Activated CD4-positive, alpha-beta T cell treated with anti-CD3 and anti-CD28 coated beads for 36 hours (primary cell): ENCODE data around the gene SLC6A12. TPM values are rescaled to one million over a fixed set of nuclear protein-coding genes. Genes with fewer than 3 reads are reported as not detected.

Experiments used
- ATAC-seq: fragments of 200-7000 bp; cut with Tn5 transposase; one replicate; pipeline ENCODE4 v1.10.0; 2021; ENCODE audit warnings: mild to moderate bottlenecking, moderate library complexity
- CTCF ChIA-PET: fragments of 350-600 bp; sonication (Branson Sonifier 250); formaldehyde crosslinking; loops from one replicate; lab custom pipeline; 2021; ENCODE audit warnings: antibody characterized with exemption; lab: Charles Lee
- POLR2A ChIA-PET: fragments of 350-600 bp; sonication (Branson Sonifier 250); formaldehyde crosslinking; loops from one replicate; lab custom pipeline; 2021; ENCODE audit warnings: antibody characterized with exemption, inconsistent platforms; lab: Charles Lee
- DNase-seq: peaks from one replicate; pipeline ENCODE4 v3.0.0-alpha.2; 2020
- H3K27ac Mint-ChIP-seq: one replicate; pipeline ENCODE4 v1.8.0; 2021; ENCODE audit warnings: mixed read lengths
- H3K27me3 Mint-ChIP-seq: one replicate; pipeline ENCODE4 v1.8.0; 2021; ENCODE audit warnings: mixed read lengths
- H3K36me3 Mint-ChIP-seq: one replicate; pipeline ENCODE4 v1.8.0; 2021; ENCODE audit warnings: low read depth, mixed read lengths
- H3K4me1 Mint-ChIP-seq: one replicate; pipeline ENCODE4 v1.8.0; 2021; ENCODE audit warnings: mixed read lengths
- H3K4me3 Mint-ChIP-seq: one replicate; pipeline ENCODE4 v1.8.0; 2021; ENCODE audit warnings: mild to moderate bottlenecking, moderate library complexity, mixed read lengths
- H3K9me3 Mint-ChIP-seq: one replicate; pipeline ENCODE4 v1.8.0; 2021; ENCODE audit warnings: low read depth, mixed read lengths
- intact Hi-C, 2 experiments: fragments of 100-400 bp; cut with DNase I in 1 of 2; cut with micrococcal nuclease in 1 of 2; formaldehyde crosslinking; loops; one replicate each; pipeline versions ENCODE4 v1.14.2 to v1.15.1; 2022 to 2024; cut with DNase I, micrococcal nuclease
- total RNA-seq, 2 experiments: library from RNA; stranded (reverse); gene quantifications; one replicate each; pipeline ENCODE4 v1.2.3, GENCODE V29; 2021

The SLC6A12 gene
- total RNA-seq, 2 experiments from 2014 or later = 0.35 to 0.37 TPM

DNA sequence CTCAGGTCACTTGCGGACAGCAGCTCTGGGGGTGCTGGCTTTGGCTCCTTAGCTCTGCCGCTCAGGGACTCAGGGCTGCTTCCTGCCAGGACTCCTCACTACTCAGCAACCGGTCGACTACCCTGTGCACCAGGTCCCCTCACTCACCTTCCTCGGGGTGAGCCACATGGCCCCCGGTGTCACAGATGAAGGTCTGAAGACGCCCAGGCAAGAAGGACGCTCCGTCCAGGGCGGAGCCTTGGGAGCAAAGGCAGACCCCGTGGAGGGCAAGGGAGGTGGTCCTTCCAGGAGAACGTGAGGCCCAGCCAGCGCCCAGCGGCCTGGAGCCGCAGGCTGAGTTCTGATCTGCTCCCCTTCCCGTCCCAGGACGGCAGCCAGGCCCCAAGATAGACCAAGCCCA is 32.0 kb downstream of the SLC6A12 start:
- ATAC-seq = no peak
- Mint-ChIP-seq H3K9me3 (no peaks in the 10 kb centered on the region), H3K4me3 (no peak overlapping the region), H3K4me1 (no peaks in the 10 kb centered on the region), H3K27me3 (peaks cover 3% of the 10 kb centered on the region), H3K36me3 (no peaks in the 10 kb centered on the region), H3K27ac (no peak overlapping the region)
- ChIA-PET POLR2A (no interaction called here), CTCF (no interaction called here)
- no peak for DNase-seq
- intact Hi-C loops = no loop called here

DNA sequence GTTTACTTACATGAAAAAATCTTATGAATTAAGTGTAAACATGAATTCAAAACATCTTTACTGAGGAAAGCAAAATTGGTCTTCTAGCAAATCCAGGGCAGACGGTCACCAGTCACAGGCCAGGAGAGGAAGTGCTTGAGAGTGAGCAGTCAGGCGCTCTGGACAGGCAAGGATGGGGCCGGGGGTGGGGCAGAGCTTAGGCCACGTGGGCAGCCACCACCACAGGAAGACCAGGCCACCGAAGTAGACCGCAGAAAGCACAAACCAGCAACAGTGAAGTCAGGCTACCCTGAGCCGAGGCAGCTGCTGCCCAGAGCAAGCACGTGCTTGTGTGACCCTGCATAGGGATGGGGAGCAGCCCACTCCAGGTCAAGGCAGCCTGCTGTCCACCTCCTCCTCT is 33.5 kb downstream of the SLC6A12 start:
- H3K27me3 Mint-ChIP-seq = peaks cover 3% of the 10 kb centered on the region

DNA sequence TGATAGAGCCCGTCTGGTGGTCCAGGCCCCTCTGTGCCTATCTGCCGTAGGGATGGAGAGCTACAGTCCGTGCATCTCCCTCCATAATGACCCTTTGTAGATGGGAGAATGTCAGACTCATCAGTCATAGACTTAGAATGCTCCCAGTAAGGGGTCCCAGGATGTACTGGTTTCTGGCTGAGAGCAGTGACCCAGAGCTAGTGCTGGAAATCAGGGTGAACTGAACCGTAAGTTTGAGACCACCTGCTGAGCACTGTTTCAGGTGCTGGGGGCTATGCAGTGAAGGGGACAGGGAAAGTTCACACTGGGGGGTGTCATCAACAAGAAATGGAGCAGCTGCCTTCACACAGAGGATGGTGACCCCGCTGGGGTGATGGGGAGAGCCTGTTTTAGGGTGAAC is 34.1 kb downstream of the SLC6A12 start:
- no peaks in the 10 kb centered on the region for H3K36me3 Mint-ChIP-seq
- ChIA-PET CTCF (interaction anchor here (1.1 kb wide), 1 partner anchor 21 kb away, joined by 3 read pairs; no protein-coding TSS in a partner anchor), POLR2A (no interaction called here)
- intact Hi-C loops = no loop called here
- H3K4me3 Mint-ChIP-seq = no peak overlapping the region
- ATAC-seq = no peak
- no peaks in the 10 kb centered on the region for H3K4me1 Mint-ChIP-seq
- no peak for DNase-seq
- no peaks in the 10 kb centered on the region for H3K9me3 Mint-ChIP-seq
- peaks cover 3% of the 10 kb centered on the region for H3K27me3 Mint-ChIP-seq
- no peak overlapping the region for H3K27ac Mint-ChIP-seq

More for the DNA sequence above, 33.5 kb downstream of the SLC6A12 start:
- DNase-seq = no peak
- H3K36me3 Mint-ChIP-seq = no peaks in the 10 kb centered on the region
- intact Hi-C loops = no loop called here
- H3K4me1 Mint-ChIP-seq = no peaks in the 10 kb centered on the region
- ATAC-seq = no peak
- H3K27ac Mint-ChIP-seq = no peak overlapping the region
- ChIA-PET CTCF (interaction anchor here (1.1 kb wide), 1 partner anchor 21 kb away, joined by 3 read pairs; no protein-coding TSS in a partner anchor), POLR2A (no interaction called here)
- H3K9me3 Mint-ChIP-seq = no peaks in the 10 kb centered on the region
- H3K4me3 Mint-ChIP-seq = no peak overlapping the region

DNA sequence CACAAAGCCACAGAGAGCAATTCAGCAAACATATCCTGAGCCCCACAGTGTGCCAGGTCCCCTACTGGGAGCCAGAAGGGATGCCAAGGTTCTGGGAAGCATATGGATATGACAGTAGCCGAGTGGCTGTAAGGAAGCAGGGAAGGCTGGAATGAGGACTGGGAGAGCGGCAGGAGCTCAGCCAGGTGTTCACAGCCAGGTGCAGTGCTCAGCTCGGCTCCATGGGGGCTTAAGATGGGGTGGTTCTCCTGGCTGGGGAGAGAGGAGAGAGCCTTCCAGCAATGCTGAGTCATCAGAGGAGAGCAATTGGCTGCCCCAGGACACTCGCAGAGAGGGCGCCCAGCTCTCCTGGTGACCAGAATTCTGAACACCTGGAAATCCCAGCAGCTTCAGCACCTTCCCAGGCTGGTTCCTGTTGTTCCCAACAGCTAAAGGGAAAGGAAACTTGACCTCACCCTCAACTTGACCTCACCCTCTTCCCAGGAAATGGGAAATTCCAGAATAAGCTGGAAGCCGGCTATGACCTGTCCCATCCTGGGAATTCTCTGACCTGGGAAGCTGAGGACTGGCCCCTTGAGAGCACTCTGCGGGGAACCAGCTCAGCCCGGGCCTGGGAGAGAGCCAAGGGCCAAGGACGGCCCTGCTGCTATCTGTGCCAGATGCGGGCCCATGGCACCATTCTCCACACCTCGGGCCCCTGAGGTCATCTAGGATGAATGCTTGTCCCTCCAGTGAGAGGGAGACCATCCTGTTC is 34.6 kb downstream of the SLC6A12 start:
- H3K9me3 Mint-ChIP-seq = no peaks in the 10 kb centered on the region
- DNase-seq (no peak), ATAC-seq (no peak)
- CTCF ChIA-PET = interaction anchor here (1.1 kb wide), 1 partner anchor 20 kb away, joined by 3 read pairs; no protein-coding TSS in a partner anchor
- H3K27ac Mint-ChIP-seq = no peak overlapping the region
- peaks cover 3% of the 10 kb centered on the region for H3K27me3 Mint-ChIP-seq
- no peaks in the 10 kb centered on the region for H3K4me1 Mint-ChIP-seq
- H3K36me3 Mint-ChIP-seq = no peaks in the 10 kb centered on the region
- intact Hi-C loops = no loop called here
- no peak overlapping the region for H3K4me3 Mint-ChIP-seq
- POLR2A ChIA-PET = no interaction called here

DNA sequence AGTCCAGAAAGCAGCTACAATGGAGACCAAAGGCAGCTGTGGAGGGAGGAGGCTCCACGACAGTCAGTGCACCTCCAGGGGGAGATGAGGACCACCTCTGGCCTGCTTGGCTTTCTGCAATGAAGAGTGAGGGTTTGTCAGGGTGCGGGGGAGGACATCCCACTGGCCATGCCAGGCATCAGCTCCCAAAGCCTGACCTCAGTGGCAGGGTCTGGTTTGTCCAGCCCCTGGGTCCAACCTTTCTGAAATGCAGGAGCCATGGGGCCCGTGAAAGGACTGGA is 35.2 kb downstream of the SLC6A12 start:
- Mint-ChIP-seq H3K9me3 (no peaks in the 10 kb centered on the region), H3K27me3 (peaks cover 3% of the 10 kb centered on the region), H3K4me1 (no peaks in the 10 kb centered on the region), H3K36me3 (no peaks in the 10 kb centered on the region), H3K27ac (no peak overlapping the region), H3K4me3 (no peak overlapping the region)
- CTCF ChIA-PET = no interaction called here
- no peak for DNase-seq
- ATAC-seq = no peak
- intact Hi-C loops = no loop called here
- POLR2A ChIA-PET = no interaction called here

DNA sequence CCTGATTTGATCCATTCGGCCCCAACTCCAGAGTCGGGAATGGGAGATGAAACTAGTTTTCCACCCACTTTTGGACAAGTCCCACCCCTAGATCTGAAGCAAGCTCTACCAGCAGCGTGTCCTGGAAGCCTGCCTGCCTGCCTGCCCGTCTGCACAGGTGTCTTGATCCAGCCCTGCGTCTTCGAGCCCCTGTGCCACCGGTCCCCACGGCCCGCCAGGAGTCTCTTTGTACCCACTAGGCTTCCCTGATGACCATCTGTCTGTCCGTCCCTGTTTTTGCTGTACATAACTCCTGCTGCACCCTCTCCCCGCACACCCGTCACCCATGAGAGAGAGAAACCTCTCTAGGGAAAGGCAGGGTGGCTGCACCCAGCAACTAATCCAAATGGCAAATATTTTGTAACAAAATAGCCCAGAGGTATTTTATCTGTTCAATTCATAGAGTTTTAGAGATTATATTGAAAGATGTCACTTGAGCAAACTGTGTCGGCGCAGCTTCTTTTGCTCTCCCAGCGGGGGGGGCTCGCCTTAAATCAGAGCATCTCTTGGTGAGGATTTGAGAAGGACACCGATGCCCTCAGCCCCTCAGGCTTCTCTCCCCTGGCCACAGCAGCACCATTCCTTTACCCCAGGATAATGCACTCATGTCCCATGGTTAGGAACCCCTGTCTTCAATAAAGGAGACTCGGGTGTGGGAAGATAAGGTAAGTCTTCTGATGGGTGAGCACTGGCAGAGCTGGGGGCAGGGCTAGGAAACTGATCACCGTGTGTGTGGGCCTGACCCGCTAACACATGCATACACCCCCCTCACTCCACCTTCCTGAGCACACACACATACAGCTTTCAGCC is 35.8 kb downstream of the SLC6A12 start:
- CTCF ChIA-PET = no interaction called here
- Mint-ChIP-seq H3K36me3 (no peaks in the 10 kb centered on the region), H3K27ac (no peak overlapping the region), H3K4me3 (no peak overlapping the region), H3K9me3 (no peaks in the 10 kb centered on the region), H3K27me3 (peaks cover 3% of the 10 kb centered on the region), H3K4me1 (no peaks in the 10 kb centered on the region)
- intact Hi-C loops = no loop called here
- no peak for ATAC-seq
- no peak for DNase-seq
- POLR2A ChIA-PET = no interaction called here

DNA sequence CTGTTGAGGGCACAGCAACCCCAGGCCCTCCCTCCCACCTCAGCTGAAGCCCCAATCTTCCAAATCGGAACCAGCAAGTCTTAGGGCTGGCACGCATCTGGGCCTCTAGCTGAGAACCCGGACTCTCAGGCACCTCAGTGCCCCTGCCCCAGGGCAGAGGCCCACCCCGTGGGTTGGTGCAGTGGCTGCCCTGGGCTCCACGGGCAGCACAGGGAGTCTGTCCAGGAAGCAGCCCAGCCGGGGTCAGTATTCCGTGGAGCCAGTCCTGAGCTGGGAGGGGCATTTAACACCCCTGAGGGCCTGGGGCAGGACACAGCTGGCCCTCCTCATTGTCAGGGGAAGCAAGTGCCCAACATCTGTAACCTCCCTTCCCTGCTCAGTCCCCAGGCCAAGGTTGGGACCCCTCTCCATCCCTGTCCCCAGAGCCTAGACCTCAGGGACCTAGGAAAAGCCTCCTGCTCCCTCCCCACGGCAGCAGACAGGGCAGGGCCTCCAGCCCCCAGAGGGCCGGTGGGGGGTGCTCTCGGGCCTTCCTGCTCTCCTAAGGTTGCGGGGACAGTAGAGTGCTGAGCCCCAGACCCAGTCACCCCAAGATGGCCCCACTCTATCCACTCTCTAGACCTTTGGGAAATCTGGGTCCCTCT is 36.5 kb downstream of the SLC6A12 start:
- ATAC-seq = no peak
- Mint-ChIP-seq H3K4me1 (no peaks in the 10 kb centered on the region), H3K9me3 (no peaks in the 10 kb centered on the region), H3K4me3 (no peak overlapping the region), H3K36me3 (no peaks in the 10 kb centered on the region), H3K27ac (no peak overlapping the region), H3K27me3 (peaks cover 7% of the 10 kb centered on the region)
- ChIA-PET POLR2A (no interaction called here), CTCF (no interaction called here)
- DNase-seq = no peak
- intact Hi-C loops = no loop called here

DNA sequence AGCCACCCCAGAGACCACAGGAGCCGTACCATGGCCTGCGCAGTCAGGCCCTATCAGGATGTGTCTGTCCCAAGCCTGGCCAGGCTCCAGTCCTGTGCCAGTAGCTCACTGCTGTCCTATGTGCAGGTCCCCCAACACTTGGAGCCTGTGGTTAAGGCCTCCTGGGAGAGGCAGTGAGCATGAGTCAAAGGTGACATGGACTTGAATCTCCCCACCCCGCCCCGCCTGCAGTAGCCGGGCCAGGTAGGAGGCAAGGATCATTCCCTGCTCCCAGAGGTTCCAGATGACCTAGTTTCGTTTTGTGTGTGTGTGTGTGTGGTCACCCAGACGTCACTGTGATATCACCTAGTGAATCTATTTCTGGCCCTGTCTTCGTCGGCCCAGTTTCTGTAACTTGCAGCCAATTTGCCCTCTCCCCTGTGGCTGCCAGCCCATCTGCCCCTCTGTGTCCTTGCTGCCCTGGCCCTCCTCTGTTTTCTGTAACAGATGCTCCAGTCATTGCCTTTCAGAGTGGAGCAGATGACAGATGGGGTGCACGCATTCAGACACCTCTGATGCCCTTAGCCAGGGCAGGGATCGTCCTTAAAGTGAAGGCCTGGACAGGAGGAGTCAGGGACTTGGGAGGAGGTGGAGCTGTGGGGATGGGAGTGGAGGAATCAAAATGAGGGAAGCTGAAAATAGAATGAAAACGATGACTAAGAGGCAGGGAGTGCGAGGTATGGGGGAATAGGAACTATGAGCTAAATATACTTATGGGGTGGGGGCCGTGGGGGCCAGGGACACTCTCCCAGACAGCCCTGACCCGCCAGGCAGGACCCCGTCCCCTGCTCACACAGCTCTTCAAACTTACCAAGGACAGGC is 37.4 kb downstream of the SLC6A12 start:
- no peaks in the 10 kb centered on the region for H3K4me1 Mint-ChIP-seq
- H3K9me3 Mint-ChIP-seq = no peaks in the 10 kb centered on the region
- no peak for ATAC-seq
- intact Hi-C loops = no loop called here
- peaks cover 7% of the 10 kb centered on the region for H3K27me3 Mint-ChIP-seq
- DNase-seq = no peak
- ChIA-PET CTCF (no interaction called here), POLR2A (no interaction called here)
- H3K36me3 Mint-ChIP-seq = no peaks in the 10 kb centered on the region
- H3K4me3 Mint-ChIP-seq = no peak overlapping the region
- H3K27ac Mint-ChIP-seq = no peak overlapping the region

DNA sequence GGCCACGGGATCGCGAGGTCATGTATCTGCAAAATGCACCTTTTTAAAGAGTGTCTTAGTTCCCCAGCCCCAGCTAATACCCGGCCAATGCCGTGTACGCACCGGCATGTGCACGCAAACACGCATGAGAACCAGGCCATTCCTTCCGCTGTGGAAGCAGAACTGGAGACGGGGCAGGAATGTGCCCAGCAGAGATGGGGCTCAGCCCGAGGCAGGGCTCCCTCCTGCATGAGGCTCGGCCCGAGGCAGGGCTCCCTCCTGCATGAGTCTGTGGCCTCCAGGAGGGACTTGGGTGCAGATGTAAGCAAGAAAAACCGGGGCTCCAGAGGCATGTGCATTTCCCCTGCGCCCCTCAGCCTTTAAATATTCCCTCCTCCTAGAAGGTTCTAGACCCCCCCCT is 38.2 kb downstream of the SLC6A12 start:
- ChIA-PET POLR2A (no interaction called here), CTCF (no interaction called here)
- Mint-ChIP-seq H3K4me1 (no peaks in the 10 kb centered on the region), H3K4me3 (no peak overlapping the region), H3K27ac (no peak overlapping the region), H3K27me3 (peaks cover 7% of the 10 kb centered on the region), H3K9me3 (no peaks in the 10 kb centered on the region), H3K36me3 (no peaks in the 10 kb centered on the region)
- ATAC-seq (no peak), DNase-seq (no peak)
- intact Hi-C loops = no loop called here

DNA sequence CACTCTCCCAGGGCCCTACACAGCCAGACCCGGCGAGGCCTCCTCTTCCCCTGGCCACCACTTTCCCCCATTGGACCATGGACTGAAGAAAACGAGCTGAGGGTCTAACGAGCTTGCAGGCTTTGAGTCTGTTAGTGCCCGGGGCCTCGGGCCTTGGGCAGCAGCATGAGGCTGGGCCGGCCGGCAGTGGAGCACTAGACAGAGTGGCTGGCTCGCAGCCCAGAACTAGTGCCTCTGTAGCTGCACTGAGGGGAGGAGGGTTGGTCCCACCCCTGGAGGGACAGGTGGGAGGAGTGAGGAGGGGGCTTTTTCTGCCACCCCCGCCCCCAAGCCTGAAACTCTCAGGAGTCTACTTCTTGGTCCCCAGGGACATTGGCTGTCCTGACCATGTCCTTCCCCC is 38.7 kb downstream of the SLC6A12 start:
- Mint-ChIP-seq H3K4me1 (no peaks in the 10 kb centered on the region), H3K36me3 (no peaks in the 10 kb centered on the region), H3K4me3 (no peak overlapping the region), H3K27me3 (peaks cover 7% of the 10 kb centered on the region), H3K9me3 (no peaks in the 10 kb centered on the region), H3K27ac (no peak overlapping the region)
- ChIA-PET CTCF (no interaction called here), POLR2A (no interaction called here)
- intact Hi-C loops = no loop called here
- no peak for ATAC-seq
- DNase-seq = no peak

DNA sequence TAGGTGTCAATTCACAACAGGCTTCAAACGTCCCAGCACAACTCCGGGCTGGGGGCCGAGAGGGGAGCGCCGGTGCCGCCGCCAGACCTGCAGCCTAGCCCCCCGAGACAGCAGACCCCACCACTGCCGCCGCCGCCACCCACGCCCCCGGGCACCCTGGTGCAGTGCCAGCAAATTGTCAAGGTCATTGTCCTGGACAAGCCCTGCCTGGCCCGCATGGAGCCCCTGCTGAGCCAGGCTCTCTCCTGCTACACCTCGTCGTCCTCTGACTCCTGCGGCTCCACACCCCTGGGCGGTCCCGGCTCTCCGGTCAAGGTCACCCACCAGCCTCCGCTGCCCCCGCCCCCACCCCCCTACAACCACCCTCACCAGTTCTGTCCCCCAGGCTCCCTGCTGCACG is 39.4 kb downstream of the SLC6A12 start:
- ATAC-seq (no peak), DNase-seq (no peak)
- Mint-ChIP-seq H3K27ac (no peak overlapping the region), H3K36me3 (no peaks in the 10 kb centered on the region), H3K4me3 (no peak overlapping the region), H3K4me1 (peaks cover 2% of the 10 kb centered on the region), H3K9me3 (no peaks in the 10 kb centered on the region), H3K27me3 (peaks cover 7% of the 10 kb centered on the region)
- CTCF ChIA-PET = interaction anchor here (1.1 kb wide), 1 partner anchor 13 kb away, joined by 4 read pairs; no protein-coding TSS in a partner anchor
- POLR2A ChIA-PET = no interaction called here
- intact Hi-C loops = no loop called here
